ENCODE measurements around the gene D2HGDH.

Gene D2HGDH

DNA sequence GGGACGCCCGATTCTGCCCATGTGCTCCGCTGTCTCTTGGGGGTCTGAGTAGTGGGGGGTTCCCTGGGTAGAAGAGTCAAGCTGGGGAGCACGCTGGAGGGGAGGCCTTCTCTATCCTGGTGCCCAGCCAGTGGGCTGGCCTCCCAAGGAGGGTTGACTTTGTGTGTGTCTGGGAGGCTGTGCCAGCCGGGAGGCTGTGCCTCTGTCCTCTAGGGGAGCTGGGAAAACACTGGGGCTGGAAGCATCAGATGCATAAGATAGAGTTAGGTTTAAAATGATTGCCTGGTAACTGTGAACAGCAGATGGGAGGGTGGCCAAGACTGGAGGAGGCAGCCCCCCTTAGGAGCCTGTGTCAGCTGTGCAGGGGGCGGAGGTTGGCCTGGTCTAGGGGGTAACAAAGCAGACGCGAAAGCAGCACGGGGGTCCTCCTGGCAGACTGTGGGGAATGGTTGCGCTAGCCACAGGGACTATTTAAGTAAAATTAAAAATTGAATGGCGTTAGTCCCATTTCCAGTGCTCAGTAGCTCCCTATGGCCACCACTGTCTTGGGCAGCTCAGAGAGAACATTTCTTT lies 31.3 kb upstream of the D2HGDH start:
- H2BK15ac ChIP-seq (replicated peaks; ENCODE audit: low read depth), result no peak overlapping the region
- H4K8ac ChIP-seq (ENCODE audit: low read depth, low read length), result no peak overlapping the region
- peak overlapping the region; percentile 66 for H3K23ac ChIP-seq (ENCODE audit: low read length)
- H3K36me3 ChIP-seq (ENCODE audit: control insufficient read depth, insufficient read depth, low read length), result peaks cover 9% of the 10 kb centered on the region
- no peak overlapping the region for H2AK5ac ChIP-seq (ENCODE audit: low read length)
- H3K4me2 ChIP-seq (ENCODE audit: low read length), result peak overlapping the region; percentile 72
- no peaks in the 10 kb centered on the region for H3K27me3 ChIP-seq (ENCODE audit: insufficient read depth, low read length, poor library complexity)
- H3K79me1 ChIP-seq (ENCODE audit: low read length), result peaks cover 13% of the 10 kb centered on the region
- H4K5ac ChIP-seq (ENCODE audit: low read length), result no peak overlapping the region
- no CpG with 5 or more reads among the region's 11 CpGs for WGBS (ENCODE audit: extremely low coverage, insufficient coverage, low lambda C conversion rate)
- DNase-seq, result peak; percentile 23
- peaks cover 4% of the 10 kb centered on the region for H3K4me1 ChIP-seq (ENCODE audit: control insufficient read depth, low read depth, low read length)
- H3K9ac ChIP-seq (ENCODE audit: low read length), result peak overlapping the region; percentile 84
- H3K18ac ChIP-seq (ENCODE audit: low read length), result no peak overlapping the region
- peaks cover 15% of the 10 kb centered on the region for H3K79me2 ChIP-seq (ENCODE audit: control insufficient read depth, insufficient read depth, low read length)
- H2BK120ac ChIP-seq (ENCODE audit: low read depth, low read length), result no peak overlapping the region
- peak overlapping the region; percentile 90 for H3K56ac ChIP-seq (ENCODE audit: low read length)
- H2BK5ac ChIP-seq (ENCODE audit: low read length), result no peak overlapping the region
- H3K4ac ChIP-seq (ENCODE audit: low read depth, low read length), result no peak overlapping the region
- peak overlapping the region; percentile 71 for H3K4me3 ChIP-seq (ENCODE audit: low read length)
- H3K27ac ChIP-seq (ENCODE audit: low read depth, low read length), result no peak overlapping the region

DNA sequence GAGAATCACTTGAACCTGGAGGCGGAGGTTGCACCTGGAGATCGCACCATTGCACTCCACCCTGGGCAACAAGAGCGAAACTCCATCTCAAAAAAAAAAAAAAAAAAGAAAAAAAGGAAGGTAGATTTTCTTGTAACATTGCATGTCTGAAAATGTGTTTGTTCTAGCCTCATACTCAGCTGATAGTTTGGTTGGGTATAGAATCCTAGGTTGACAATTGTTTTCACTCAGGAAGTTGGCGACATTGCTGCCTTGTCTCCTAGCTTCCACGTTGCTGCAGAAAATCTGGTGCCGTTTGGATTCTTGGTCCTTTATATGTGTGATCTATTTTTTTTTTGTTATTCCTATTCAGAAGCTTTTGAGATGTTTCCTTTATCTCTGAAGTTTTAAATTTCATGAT lies 27.9 kb upstream of the D2HGDH start:
- no peaks in the 10 kb centered on the region for H3K27me3 ChIP-seq (ENCODE audit: insufficient read depth, low read length, poor library complexity)
- peaks cover 15% of the 10 kb centered on the region for H3K79me2 ChIP-seq (ENCODE audit: control insufficient read depth, insufficient read depth, low read length)
- H3K27ac ChIP-seq (ENCODE audit: low read depth, low read length), result no peak overlapping the region
- no peak overlapping the region for H3K4me2 ChIP-seq (ENCODE audit: low read length)
- H3K23ac ChIP-seq (ENCODE audit: low read length), result no peak overlapping the region
- no peak overlapping the region for H3K4me3 ChIP-seq (ENCODE audit: low read length)
- peaks cover 15% of the 10 kb centered on the region for H3K79me1 ChIP-seq (ENCODE audit: low read length)
- no peak overlapping the region for H3K4ac ChIP-seq (ENCODE audit: low read depth, low read length)
- H3K18ac ChIP-seq (ENCODE audit: low read length), result no peak overlapping the region
- DNase-seq, result no peak
- H2BK5ac ChIP-seq (ENCODE audit: low read length), result no peak overlapping the region
- no peak overlapping the region for H4K8ac ChIP-seq (ENCODE audit: low read depth, low read length)
- H2BK15ac ChIP-seq (replicated peaks; ENCODE audit: low read depth), result no peak overlapping the region
- H3K4me1 ChIP-seq (ENCODE audit: control insufficient read depth, low read depth, low read length), result peaks cover 4% of the 10 kb centered on the region
- WGBS (ENCODE audit: extremely low coverage, insufficient coverage, low lambda C conversion rate), result no CpG with 5 or more reads among the region's 6 CpGs
- H3K56ac ChIP-seq (ENCODE audit: low read length), result no peak overlapping the region
- H2AK5ac ChIP-seq (ENCODE audit: low read length), result no peak overlapping the region
- no peak overlapping the region for H3K9ac ChIP-seq (ENCODE audit: low read length)
- no peak overlapping the region for H4K5ac ChIP-seq (ENCODE audit: low read length)
- peaks cover 16% of the 10 kb centered on the region for H3K36me3 ChIP-seq (ENCODE audit: control insufficient read depth, insufficient read depth, low read length)
- H2BK120ac ChIP-seq (ENCODE audit: low read depth, low read length), result no peak overlapping the region

DNA sequence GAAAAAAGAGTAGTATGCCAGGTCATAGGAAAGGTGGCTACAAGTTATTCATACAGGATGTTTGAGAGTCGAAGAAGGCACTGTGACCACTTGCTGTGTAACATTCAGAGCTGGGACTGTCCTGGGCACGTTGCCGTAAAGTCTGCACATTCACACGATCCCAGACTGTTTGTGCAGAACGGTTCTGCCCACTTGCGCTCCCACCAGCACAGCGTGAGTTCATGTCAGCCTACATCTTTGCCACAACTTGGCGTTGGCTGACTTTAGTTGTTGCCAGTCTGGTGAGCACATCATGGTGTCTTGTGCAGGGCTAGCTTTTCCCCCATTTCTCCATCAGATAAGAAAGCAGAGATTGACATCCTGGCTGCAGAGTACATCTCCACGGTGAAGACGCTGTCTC lies 25.6 kb upstream of the D2HGDH start:
- H2AK5ac ChIP-seq (ENCODE audit: low read length), result no peak overlapping the region
- no peak overlapping the region for H3K4ac ChIP-seq (ENCODE audit: low read depth, low read length)
- H3K23ac ChIP-seq (ENCODE audit: low read length), result no peak overlapping the region
- no peak overlapping the region for H3K27ac ChIP-seq (ENCODE audit: low read depth, low read length)
- H3K27me3 ChIP-seq (ENCODE audit: insufficient read depth, low read length, poor library complexity), result no peaks in the 10 kb centered on the region
- H3K4me2 ChIP-seq (ENCODE audit: low read length), result no peak overlapping the region
- no peak overlapping the region for H3K9ac ChIP-seq (ENCODE audit: low read length)
- no peak overlapping the region for H3K4me3 ChIP-seq (ENCODE audit: low read length)
- peaks cover 10% of the 10 kb centered on the region for H3K79me1 ChIP-seq (ENCODE audit: low read length)
- H2BK15ac ChIP-seq (replicated peaks; ENCODE audit: low read depth), result no peak overlapping the region
- peaks cover 22% of the 10 kb centered on the region for H3K36me3 ChIP-seq (ENCODE audit: control insufficient read depth, insufficient read depth, low read length)
- no peak for DNase-seq
- no peaks in the 10 kb centered on the region for H3K4me1 ChIP-seq (ENCODE audit: control insufficient read depth, low read depth, low read length)
- no peak overlapping the region for H2BK120ac ChIP-seq (ENCODE audit: low read depth, low read length)
- no peak overlapping the region for H2BK5ac ChIP-seq (ENCODE audit: low read length)
- no peak overlapping the region for H4K5ac ChIP-seq (ENCODE audit: low read length)
- WGBS (ENCODE audit: extremely low coverage, insufficient coverage, low lambda C conversion rate), result no CpG with 5 or more reads among the region's 10 CpGs
- H4K8ac ChIP-seq (ENCODE audit: low read depth, low read length), result no peak overlapping the region
- no peak overlapping the region for H3K18ac ChIP-seq (ENCODE audit: low read length)
- H3K79me2 ChIP-seq (ENCODE audit: control insufficient read depth, insufficient read depth, low read length), result peaks cover 3% of the 10 kb centered on the region
- H3K56ac ChIP-seq (ENCODE audit: low read length), result no peak overlapping the region

DNA sequence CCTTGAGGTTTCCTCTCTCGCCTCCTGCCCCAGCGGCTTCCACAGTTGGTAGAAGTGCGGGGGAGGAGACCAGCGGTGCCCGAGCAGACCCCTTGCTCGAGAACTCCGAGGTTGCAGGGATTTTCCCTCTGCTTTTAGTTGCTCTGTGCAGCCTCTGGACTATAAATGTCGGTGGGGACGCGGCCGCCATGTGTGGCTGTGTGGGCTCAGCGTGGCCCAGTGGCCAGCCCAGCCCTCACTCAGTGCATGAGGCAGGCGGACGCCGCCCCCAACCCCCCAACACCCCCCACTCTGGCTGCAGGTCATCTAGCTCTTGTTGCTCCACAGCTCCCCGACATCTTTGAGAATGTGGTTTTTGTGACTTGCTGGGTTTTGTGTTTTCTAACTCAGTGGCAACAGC lies 15.3 kb upstream of the D2HGDH start:
- no peak overlapping the region for H3K18ac ChIP-seq (ENCODE audit: low read length)
- no peak overlapping the region for H3K4me2 ChIP-seq (ENCODE audit: low read length)
- H2AK5ac ChIP-seq (ENCODE audit: low read length), result no peak overlapping the region
- DNase-seq, result no peak
- H3K27me3 ChIP-seq (ENCODE audit: insufficient read depth, low read length, poor library complexity), result no peaks in the 10 kb centered on the region
- H3K4ac ChIP-seq (ENCODE audit: low read depth, low read length), result no peak overlapping the region
- H3K4me3 ChIP-seq (ENCODE audit: low read length), result no peak overlapping the region
- WGBS (ENCODE audit: extremely low coverage, insufficient coverage, low lambda C conversion rate), result no CpG with 5 or more reads among the region's 16 CpGs
- H3K36me3 ChIP-seq (ENCODE audit: control insufficient read depth, insufficient read depth, low read length), result peaks cover 28% of the 10 kb centered on the region
- H2BK5ac ChIP-seq (ENCODE audit: low read length), result no peak overlapping the region
- H3K56ac ChIP-seq (ENCODE audit: low read length), result no peak overlapping the region
- H2BK120ac ChIP-seq (ENCODE audit: low read depth, low read length), result no peak overlapping the region
- no peak overlapping the region for H2BK15ac ChIP-seq (replicated peaks; ENCODE audit: low read depth)
- H4K8ac ChIP-seq (ENCODE audit: low read depth, low read length), result no peak overlapping the region
- no peaks in the 10 kb centered on the region for H3K79me2 ChIP-seq (ENCODE audit: control insufficient read depth, insufficient read depth, low read length)
- no peak overlapping the region for H4K5ac ChIP-seq (ENCODE audit: low read length)
- no peak overlapping the region for H3K9ac ChIP-seq (ENCODE audit: low read length)
- no peak overlapping the region for H3K27ac ChIP-seq (ENCODE audit: low read depth, low read length)
- H3K79me1 ChIP-seq (ENCODE audit: low read length), result no peaks in the 10 kb centered on the region
- no peak overlapping the region for H3K23ac ChIP-seq (ENCODE audit: low read length)
- no peaks in the 10 kb centered on the region for H3K4me1 ChIP-seq (ENCODE audit: control insufficient read depth, low read depth, low read length)

DNA sequence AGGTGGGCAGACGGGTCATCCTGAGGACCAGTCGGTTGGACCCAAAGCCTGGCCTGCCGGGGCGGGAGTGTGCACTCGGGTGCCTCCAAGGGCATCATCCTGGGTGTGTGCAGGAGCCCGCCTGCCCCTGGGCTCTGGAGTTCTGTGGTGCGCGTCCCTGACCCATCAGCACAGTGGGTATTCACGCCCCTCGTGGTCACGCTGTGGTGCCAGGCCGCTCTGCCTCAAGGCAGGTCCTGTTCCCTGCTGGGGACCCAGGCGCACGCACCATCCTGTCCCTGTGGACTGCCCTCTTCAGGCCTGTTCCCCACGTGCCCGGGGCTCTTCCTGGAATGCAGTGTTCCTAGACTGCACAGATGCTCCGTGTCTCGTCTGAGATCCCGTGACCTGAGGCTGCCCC lies 14.3 kb upstream of the D2HGDH start:
- Histone ChIP-seq H3K4me1 (ENCODE audit: control insufficient read depth, low read depth, low read length) (no peaks in the 10 kb centered on the region), H3K4me3 (ENCODE audit: low read length) (no peak overlapping the region), H3K27ac (ENCODE audit: low read depth, low read length) (no peak overlapping the region), H2BK5ac (ENCODE audit: low read length) (no peak overlapping the region), H2AK5ac (ENCODE audit: low read length) (no peak overlapping the region), H4K8ac (ENCODE audit: low read depth, low read length) (no peak overlapping the region), H3K79me2 (ENCODE audit: control insufficient read depth, insufficient read depth, low read length) (no peaks in the 10 kb centered on the region), H3K4me2 (ENCODE audit: low read length) (no peak overlapping the region), H3K56ac (ENCODE audit: low read length) (no peak overlapping the region), H3K79me1 (ENCODE audit: low read length) (no peaks in the 10 kb centered on the region), H2BK15ac (replicated peaks; ENCODE audit: low read depth) (no peak overlapping the region), H3K9ac (ENCODE audit: low read length) (no peak overlapping the region), H3K36me3 (ENCODE audit: control insufficient read depth, insufficient read depth, low read length) (peaks cover 28% of the 10 kb centered on the region), H3K27me3 (ENCODE audit: insufficient read depth, low read length, poor library complexity) (no peaks in the 10 kb centered on the region), H3K18ac (ENCODE audit: low read length) (no peak overlapping the region), H2BK120ac (ENCODE audit: low read depth, low read length) (no peak overlapping the region), H3K4ac (ENCODE audit: low read depth, low read length) (no peak overlapping the region), H4K5ac (ENCODE audit: low read length) (no peak overlapping the region), H3K23ac (ENCODE audit: low read length) (no peak overlapping the region)
- WGBS (ENCODE audit: extremely low coverage, insufficient coverage, low lambda C conversion rate), result no CpG with 5 or more reads among the region's 19 CpGs
- DNase-seq, result no peak

DNA sequence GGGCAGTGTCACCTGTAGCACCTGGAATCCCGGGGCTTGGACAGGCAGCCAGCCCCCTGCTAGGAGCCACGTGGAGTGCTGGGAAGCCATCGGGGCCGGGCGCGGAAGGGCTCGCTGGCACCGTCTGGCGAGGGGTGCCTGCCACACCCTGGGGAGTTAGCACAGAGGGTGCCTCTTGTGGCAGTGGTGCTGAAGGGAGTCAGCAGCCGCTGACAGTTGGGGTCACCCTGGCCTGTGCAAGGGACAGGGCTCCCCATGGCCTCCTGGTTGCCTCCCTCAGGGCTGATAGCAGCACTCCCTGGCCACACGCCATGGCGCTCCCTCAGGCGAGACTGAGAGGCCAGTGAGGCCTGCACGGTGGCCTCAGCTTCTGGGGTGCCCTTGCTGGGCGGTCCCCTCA lies 13.9 kb upstream of the D2HGDH start:
- no CpG with 5 or more reads among the region's 15 CpGs for WGBS (ENCODE audit: extremely low coverage, insufficient coverage, low lambda C conversion rate)
- H3K56ac ChIP-seq (ENCODE audit: low read length), result no peak overlapping the region
- H3K23ac ChIP-seq (ENCODE audit: low read length), result no peak overlapping the region
- no peak overlapping the region for H2BK120ac ChIP-seq (ENCODE audit: low read depth, low read length)
- H3K4me3 ChIP-seq (ENCODE audit: low read length), result no peak overlapping the region
- no peak overlapping the region for H3K4ac ChIP-seq (ENCODE audit: low read depth, low read length)
- H3K18ac ChIP-seq (ENCODE audit: low read length), result no peak overlapping the region
- H3K9ac ChIP-seq (ENCODE audit: low read length), result no peak overlapping the region
- H2AK5ac ChIP-seq (ENCODE audit: low read length), result no peak overlapping the region
- no peak for DNase-seq
- H3K79me2 ChIP-seq (ENCODE audit: control insufficient read depth, insufficient read depth, low read length), result no peaks in the 10 kb centered on the region
- H3K27ac ChIP-seq (ENCODE audit: low read depth, low read length), result no peak overlapping the region
- H4K5ac ChIP-seq (ENCODE audit: low read length), result no peak overlapping the region
- H2BK15ac ChIP-seq (replicated peaks; ENCODE audit: low read depth), result no peak overlapping the region
- H3K4me1 ChIP-seq (ENCODE audit: control insufficient read depth, low read depth, low read length), result no peaks in the 10 kb centered on the region
- no peak overlapping the region for H2BK5ac ChIP-seq (ENCODE audit: low read length)
- no peaks in the 10 kb centered on the region for H3K27me3 ChIP-seq (ENCODE audit: insufficient read depth, low read length, poor library complexity)
- no peaks in the 10 kb centered on the region for H3K79me1 ChIP-seq (ENCODE audit: low read length)
- H3K36me3 ChIP-seq (ENCODE audit: control insufficient read depth, insufficient read depth, low read length), result peaks cover 28% of the 10 kb centered on the region
- no peak overlapping the region for H4K8ac ChIP-seq (ENCODE audit: low read depth, low read length)
- no peak overlapping the region for H3K4me2 ChIP-seq (ENCODE audit: low read length)
